ENCODE results near the gene SUSD1.

GRCh38 chr9:112176524-112176923 lies 1.4 kb upstream of the SUSD1 start:
- no peak for TF ChIP-seq CTCF (IDR thresholded peaks at IDR 0.05)
- TF ChIP-seq POLR2A (IDR thresholded peaks at IDR 0.05): no peak
